ENCODE data around the gene SUN1.
A peak's percentile ranks its signal among the peaks of the same experiment; 100 is the strongest.

SUN1 gene

DNA sequence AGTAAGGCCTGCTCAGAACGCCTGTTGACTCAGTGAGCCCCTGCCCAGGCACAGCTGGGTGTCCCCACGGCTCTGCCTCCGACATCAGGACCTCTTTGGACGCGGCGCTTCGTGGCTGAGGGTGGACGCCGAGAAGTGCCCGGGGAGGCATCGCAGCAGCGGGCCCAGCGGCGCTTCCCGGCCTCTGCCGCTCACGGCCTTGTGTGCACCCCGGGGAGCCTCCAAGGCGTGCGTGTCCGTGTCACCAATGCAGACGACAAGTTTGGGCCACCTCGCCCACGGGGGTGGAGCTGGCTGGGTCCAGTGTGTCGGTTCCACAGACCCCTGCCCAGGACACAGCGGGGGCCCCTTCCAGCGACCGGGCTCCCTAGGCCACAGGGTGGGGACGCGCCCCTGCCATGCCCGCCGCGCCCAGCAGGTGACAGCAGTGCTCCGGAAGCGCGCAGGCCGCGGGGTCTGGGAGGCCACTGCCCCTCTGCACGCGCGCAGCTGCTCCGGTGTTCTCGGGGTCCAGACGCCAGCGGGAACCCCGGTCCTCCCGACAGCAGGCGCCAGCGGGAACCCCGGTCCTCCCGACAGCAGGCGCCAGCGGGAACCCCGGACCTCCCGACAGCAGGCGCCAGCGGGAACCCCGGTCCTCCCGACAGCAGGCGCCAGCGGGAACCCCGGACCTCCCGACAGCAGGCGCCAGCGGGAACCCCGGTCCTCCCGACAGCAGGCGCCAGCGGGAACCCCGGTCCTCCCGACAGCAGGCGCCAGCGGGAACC lies 76.5 kb downstream of the SUN1 start:
- peak; percentile 72 for DNase-seq

DNA sequence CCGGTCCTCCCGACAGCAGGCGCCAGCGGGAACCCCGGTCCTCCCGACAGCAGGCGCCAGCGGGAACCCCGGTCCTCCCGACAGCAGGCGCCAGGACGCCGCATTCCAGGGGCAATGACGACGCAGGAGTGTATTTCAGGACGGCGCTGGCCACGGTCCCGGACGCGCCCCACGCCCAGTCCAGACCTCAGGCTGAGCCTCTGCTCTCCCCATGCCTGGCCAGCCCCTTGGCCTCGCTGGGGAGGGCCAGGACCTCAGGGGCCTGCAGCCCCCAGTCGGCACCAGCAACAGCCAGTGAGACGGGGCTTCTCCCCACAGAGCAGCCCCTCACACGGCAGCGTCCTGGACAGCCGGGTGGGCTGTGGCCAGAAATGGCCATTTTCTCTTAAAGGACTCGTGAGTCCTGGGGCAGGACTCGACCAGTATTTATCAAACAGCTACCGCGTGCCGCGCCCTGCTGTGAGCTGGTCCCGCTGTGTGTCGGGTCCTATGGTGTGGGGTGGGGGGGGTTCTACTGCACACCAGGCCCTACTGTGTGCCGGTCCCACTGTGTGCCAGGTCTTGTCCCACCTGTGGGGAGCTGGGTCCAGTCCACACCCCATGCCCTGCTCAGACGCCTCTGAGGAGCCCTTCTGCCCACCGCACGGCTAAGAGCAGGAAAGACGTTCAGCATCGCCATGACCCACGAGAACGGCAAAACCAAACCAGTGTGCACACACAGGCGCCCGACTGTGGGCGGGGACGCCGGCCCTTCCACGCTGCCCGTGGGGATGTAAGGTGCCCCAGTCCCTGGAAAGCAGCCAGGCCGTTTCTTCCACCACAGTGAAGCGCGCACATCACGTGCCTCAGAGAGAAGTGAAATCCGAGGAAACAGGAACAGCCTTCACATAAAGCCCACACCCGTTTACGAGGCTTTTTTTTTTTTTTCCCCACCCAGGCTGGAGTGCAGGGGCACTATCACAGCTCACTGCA lies 77.4 kb downstream of the SUN1 start:
- peak; percentile 41 for DNase-seq

DNA sequence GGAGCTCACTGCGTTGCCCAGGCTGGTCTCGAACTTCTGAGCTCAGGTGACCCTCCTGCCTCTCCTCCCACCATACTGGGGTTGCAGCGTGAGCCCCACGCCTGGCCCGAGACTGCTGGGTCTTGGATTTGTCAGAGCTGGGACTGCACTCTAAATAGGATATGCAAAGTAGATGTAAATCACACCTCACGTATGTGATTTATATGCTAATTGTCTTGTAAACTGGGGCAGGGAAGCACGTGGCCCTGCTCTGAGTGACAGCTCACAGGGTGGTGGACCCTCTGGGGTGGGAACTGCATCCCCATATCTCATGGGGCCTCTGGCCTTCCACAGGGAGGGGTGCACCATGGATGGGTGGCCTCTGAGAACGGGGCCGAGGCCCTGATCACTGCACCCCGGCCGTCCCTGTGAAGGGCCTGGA lies 78.2 kb downstream of the SUN1 start:
- DNase-seq: no peak

DNA sequence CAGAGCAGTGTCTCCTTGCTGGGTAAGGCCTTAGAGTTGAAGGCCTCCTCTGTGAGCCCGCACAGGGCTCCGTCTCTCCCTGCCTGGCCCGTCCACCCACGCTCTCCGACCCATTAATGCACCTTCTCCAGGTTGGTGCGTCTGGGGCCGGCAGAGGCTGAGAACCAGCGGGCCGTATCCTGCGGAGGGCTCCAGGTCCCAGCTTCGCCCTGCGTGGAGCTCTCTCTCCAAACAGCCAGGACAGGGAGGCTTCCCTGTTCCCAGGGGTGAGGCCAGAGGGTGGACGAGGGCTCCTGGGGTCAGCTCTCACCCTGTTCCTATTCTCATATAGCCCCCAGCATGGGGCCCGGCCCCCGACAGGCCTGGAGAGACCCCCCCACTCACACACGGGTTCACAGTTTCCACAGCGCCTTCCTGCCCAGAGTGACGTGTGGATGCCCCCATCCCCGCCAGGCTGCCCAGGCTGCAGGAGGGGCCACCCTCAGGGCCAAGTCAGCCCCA lies 78.7 kb downstream of the SUN1 start:
- DNase-seq: no peak

DNA sequence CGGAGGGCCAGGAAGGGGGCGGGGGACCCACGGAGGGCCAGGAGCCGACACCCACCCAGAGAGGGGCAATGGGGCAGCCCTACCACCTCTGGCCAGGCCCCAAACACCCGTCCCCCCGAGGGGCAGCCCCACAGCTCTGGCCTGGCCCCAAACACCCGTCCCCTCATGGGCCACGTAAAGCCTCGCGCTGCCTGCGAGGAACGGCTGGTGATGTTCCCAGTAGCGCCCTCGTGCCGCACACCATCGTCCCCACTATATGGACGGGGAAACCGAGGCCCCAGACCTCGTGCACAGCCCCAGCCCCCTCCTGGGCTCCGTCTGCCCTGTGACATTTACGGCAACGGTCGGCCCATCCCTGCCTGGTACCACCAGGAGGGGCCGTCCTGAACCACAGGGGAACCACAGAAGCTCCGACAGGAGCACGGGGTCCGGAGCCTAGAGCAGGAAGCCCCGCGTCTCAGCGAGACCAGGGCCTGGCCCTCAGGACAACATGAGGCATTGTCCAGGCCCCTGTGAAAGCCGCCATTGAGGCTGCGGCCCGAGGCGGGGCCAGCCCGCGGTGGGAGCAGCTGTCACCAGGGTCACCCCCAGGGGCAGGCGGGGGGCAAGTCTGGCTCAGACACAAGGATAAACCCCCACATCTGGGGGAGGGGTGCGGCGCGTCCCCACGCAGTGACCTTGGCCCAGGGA lies 79.7 kb downstream of the SUN1 start:
- DNase-seq: no peak

DNA sequence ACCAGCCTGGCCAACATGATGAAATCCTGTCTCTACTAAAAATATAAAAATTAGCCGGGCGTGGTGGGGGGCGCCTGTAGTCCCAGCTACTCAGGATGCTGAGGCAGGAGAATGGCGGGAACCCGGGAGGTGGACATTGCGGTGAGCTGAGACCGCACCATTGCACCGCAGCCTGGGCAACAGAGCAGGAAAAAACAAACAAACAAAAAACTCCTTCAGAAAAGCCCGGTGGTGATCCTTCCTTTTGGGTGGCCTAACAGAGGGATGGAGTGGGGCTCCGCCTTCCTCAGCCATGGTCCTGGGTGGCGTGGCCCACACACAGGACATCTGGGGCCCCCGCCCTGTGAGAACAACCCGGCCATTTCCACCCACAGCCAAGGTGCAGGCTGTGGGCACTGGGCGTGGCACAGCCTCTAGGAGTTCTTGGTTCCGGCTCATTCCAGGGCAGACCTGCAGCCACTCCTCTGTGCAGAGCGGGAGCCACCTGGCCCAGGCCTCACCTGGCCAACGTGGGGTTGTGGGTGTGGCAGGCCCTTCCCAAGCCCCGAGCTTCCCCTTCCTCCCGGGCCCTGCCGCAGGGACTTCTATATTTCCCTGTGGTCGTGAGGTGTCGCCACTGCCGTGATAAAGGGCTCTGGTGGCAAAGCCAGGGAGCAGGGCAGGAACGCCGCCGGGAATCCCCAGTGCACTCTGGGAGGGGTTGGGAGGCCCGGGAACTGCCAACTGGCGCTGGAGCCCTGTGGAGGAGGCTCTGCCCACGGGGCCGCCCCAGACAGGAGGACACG lies 81.7 kb downstream of the SUN1 start:
- DNase-seq: no peak

DNA sequence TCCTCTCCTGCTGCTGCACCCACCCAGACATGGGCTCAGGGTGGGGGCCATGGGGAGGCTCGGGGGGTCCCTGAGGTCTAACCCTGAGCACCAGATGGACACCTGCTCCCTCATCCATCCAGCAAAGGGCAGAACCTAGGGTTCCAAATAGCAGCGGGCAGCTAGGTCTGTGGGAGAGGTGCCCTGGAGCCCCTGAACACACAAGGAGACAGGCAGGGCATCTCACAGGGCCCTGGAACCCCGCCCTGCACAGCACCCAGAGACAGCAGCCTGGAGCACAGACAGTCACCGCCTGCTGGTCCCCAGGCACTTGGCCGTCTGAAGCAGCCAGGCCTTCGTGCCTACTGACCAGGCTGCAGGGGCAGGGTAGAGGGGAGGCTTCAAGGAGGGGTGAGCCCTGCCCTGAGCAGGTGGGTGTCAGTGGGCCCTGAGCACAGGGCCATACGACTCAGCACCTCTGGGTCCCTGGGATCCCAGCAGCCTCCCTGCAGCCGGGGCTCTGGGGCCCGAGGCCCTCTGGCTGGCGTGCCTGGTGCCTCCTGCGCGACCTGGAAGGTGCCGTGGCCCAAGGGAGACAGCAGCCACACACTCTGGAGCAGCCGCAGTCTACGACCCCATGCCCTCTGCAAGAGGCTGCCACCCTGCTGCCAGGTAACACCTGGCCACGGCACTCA lies 82.4 kb downstream of the SUN1 start:
- DNase-seq: no peak

DNA sequence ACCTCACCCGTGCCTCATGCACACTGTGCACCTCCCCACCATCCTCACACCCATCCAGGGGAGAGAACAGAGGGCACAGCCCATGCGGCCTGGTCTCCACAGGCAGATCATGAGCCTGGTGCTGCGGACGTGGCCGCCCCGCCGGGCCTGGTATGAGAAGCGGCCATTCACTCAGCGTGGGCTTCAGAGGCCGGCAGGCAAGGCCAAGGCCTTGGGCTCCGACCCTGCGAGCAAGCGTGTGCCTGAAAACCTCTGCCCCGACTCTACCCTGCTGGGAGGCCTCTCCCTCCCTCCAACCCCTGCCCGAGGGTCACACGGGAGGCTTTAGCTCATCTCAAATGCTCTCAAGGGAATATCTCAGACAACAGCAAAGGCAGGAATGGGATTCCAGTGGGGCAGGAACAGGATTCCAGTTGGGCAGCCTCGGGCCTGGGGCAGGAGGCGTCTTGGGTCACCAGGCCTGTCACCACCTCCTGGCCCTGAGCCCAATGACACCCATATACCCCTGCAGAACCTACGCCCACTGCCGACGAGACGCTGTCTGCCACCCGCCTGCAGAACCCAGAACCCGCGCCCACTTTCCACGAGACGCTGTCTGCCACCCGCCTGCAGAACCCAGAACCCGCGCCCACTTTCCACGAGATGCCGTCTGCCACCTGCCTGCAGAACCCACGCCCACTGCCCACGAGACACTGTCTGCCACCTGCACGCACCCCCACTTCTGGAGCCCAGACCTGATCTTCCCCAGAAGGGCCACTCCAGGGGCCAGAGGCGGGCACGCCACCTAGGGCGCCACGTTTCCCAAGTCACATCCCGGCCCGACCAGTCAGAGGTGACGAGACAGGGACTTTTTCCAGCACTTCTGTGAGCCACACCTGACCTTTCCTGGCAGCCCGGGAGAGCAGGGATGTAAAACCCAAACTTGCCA lies 83.3 kb downstream of the SUN1 start:
- no peak for DNase-seq

DNA sequence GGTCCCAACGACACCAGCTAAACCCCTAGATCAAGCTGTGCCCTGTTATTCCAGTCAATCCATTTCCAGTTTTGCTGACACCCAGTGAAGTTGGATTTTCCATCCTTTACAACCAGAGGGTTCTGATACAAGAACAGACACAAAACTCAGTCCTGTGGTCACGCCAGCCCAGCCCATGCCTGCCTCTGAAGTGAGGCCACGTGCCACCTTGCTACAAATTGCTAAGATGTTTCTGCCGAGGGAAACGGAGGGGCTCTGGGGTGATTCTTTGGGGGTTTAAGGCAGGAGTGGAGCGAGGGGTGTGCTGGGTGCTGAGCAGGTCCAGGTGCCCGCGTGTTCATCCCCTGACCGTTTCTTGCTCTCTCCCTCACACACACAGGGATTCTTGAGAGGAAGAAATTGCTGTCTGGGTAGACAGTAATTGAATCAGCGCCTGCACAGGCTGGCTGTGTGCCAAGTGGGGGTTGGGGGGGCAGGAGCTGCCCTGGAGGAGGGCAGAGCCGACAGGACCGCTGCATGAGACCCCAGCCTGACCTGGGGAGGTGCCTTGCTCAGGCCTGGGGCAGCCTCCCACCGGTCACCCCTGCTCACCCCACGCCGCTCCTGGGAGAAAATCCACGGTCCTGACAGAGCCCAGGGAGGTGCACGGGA lies 84.1 kb downstream of the SUN1 start:
- no peak for DNase-seq

DNA sequence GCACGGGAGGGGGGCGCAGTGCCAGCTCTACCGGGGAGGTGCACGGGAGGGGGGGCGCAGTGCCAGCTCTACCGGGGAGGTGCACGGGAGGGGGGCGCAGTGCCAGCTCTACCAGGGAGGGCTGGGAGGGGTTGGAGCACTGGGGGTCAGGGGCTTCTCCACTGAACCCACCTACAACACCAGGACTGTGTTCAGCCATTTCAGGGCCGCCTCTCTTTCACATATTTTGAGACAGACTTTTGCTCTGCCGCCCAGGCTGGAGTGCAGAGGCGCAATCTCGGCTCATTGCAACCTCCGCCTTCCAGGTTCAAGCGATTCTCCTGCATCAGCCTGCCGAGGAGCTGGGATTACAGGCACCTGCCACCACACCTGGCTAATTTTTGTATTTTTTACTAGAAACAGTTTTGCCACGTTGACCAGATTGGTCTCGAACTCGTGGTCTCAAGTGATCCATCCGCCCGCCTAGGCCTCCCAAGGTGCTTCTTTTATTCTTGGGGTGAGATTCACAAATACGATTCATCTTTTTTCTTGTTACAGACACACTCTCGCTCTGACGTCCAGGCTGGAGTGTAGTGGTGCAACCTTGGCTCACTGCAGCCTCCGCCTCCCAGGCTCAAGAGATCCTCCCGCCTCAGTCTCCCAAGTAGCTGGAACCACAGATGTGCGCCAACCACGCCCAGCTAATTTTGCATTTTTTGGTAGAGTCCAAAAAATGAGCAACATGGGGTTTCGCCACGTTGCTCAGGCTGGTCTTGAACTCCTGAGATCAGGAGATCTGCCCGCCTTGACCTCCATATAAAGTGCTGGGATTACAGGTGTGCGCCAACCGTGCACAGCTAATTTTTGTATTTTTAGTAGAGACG lies 85.2 kb downstream of the SUN1 start:
- DNase-seq: no peak

DNA sequence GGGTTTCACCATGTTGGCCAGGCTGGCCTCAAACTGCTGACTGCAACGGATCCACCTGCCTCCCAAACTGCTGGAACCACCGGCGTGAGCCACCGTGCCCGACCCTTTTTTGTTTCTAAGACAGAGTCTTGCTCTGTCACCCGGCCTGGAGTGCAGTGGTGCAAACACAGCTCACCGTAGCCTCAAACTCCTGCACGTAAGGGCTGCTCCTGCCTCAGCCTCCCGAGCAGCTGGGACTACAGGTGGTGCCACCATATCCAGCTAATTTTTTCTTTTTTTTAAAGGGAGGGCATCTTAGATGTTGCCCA lies 85.8 kb downstream of the SUN1 start:
- DNase-seq: no peak

DNA sequence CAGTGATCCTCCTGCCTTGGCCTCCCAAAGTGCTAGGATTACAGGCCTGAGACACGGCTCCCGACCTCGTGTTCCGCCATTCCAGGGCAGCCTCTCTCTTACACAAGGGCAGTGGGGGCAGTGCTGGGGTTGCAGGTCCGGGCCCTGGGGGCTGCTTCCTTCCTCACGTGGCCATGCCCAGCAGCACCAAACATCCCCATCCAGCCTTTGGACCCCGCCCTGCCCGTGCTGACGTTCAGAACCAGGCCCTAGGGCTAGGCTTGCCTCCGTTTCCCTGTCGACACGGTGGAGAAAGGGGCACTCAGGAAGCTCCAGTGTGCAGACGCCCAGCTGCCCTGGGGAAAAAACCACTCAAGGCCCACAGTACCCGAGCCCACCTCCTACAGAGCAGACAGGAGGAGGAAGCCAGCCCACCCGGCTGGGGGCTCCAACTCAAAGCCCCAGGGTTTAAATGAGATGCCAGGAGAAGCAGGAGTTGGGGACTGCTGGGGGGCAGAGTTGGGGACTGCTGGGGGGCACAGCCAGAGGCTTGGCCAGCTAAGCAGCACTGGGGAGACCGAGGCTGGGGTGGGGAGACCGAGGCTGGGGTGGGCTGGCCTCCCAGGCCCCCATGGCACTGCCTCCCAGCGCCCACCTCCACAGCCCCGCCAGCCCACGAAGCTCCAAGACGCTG lies 86.3 kb downstream of the SUN1 start:
- DNase-seq: no peak

DNA sequence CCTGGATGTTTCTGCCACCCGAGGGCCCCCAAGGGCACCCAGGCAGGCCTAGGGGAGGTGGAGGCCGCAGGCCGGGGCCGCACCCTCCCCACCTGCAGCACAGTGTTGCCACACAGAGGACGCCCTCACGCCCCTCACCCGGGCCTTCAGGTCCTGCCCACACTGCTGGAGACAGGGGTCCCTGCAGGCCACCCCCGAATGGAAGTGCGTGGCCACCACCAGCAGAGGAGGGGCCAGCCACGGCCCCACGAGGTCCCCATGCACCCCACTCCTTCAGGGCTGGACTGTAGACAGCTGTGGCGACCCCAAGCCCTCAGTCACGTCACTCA lies 86.8 kb downstream of the SUN1 start:
- no peak for DNase-seq

DNA sequence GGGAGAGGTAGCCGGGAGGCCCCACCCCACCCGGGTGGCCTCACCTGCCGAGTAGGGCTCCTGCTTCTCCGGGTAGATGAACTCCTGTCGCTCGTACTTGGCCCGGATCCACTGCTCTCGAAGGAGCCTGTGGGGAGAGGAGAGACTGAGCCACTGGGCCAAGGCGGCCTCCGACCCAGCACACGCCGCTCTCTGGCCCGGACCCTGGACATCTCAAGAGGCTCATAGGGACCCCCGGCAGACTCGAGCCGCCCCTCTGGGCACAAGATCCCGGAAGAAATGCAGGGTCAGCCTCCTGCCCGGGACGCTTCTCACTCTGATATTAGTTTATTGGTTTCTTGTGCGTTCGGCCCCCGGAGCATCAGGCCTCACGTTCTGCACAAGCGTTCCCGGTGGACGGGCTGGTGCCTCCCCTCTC lies 87.7 kb downstream of the SUN1 start:
- DNase-seq: no peak

DNA sequence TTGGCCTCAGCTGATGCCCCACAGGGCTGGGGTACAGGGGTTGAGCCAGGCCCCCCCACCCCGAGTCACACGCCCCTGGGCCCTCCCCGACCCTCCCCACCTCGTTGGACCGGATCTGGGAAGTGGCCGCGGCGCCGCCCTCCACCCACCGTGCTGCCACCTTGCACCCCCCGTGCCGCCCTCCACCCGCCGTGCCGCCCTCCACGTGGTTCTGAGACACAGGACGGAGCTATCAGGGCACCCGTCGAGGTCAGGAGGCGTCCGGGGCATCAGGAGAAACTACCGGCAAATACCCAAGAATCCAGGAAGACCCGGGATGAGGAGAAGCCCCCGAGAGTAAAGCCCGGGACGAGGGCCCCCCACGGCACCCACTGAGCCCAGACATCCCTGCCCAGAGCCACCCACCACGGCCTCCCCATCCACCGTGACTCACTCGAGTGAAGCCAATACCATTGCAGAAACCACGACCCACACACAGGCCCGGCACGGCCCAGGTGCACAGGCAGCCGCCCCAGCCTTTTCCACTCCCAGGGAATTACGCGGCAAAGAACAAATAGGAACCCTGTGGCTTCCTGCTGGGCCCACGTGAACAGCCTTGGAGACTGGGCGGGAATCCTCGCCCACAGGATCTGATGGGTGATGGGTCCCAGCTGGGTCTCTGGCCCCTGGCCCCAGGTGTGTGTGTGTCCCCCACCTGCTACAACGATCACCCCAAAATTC lies 88.2 kb downstream of the SUN1 start:
- no peak for DNase-seq

DNA sequence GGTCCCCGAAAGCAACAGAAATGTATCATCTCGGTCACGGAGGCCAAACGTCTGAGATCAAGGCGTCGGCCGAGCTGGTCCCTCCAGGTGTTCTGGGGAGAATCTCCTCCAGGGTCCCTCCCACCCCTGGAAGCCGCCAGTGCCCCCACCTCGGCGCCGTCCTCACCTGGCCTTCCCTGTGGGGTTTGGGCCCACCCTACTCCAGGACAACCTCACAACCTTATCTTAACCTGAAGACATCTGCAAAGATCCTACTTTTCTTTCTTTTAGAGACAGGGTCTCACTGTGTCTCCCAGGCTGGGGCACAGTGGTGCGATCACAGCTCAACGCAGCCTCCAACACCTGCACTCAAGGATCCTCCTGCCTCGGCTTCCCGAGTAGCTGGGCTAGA lies 88.8 kb downstream of the SUN1 start:
- DNase-seq: no peak

DNA sequence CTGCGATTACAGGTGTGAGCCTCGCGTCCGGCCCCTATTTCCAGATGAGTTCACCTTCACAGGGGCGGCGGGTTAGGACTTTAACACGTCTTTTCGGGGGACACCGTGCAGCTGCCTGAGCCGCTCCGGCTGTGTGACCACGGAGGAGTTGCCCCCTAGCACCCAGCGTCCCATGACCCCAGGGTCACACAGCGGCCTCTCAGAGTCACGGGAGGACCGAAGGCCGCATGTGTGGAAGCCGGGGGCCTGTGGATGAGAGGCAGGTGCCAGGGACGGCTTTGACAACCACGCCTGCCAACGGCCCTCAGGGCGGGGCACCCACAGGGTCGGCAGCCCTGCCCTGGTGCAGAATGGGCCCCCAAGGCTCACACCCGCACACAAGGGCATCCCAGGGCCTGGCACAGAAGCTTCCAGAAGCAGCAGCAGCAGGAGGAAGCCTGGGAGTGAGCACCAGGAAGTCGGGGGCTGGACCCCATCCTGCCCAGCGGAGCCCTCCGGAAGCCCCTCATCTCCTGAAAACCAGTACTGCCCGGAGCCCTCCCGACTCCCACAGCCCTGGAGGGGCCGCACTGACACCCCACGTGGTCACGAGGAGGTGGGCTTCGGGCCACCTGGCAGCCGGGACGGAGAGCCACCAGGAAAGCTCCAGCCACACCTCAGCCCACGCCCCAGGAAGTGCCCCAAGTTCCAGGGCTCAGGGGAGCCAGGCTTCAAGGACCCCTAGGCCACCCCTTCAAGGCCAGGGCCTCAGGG lies 89.5 kb downstream of the SUN1 start:
- DNase-seq: peak; percentile 26
